GM13976 (cell line): Measurements from ENCODE around the gene INSM1.

Experiments used
- DNase-seq: peaks from one replicate; pipeline ENCODE4 v3.0.0; 2012; ENCODE audit warnings: low spot score
- CTCF ChIP-seq: IDR thresholded peaks from 2 replicates; pipeline ENCODE4 v1.5.1; 2012; ENCODE audit warnings: borderline replicate concordance, mild to moderate bottlenecking; ENCODE audit not compliant: insufficient read depth; ENCODE audit errors: extremely low read depth, missing control alignments, control extremely low read depth
- in situ Hi-C: fragments of 300-500 bp; cut with MboI; formaldehyde crosslinking; loops from one replicate; pipeline ENCODE4 v1.12.0; 2022; ENCODE audit warnings: low sequenced_read_pairs, mixed read lengths, inconsistent platforms; ENCODE audit not compliant: unreplicated experiment

Gene INSM1

GRCh38 chr20:20395903-20396568 is 28.1 kb downstream of the INSM1 start:
- in situ Hi-C loops, result no loop called here
- no peak for TF ChIP-seq CTCF
- DNase-seq, result no peak

DNA sequence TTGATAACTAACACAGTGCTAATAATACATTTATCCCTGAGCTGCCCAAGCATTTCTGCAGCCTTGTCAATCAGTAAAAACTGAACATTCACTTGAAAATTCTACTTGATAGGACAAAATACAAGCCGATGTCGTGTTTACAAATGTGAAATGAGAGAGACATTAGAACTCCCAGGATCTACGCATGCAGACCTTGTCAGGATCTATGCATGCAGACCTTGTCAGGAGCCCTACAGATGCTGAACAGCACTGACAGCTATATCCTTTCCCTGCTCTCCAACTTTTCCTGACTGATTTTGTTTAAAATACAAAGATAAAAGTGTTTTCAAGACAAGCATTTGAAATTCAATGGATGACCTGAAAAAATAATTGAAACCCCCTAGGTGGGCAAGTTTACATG is 28.9 kb downstream of the INSM1 start:
- in situ Hi-C loops, result no loop called here
- DNase-seq, result no peak
- TF ChIP-seq CTCF, result no peak

DNA sequence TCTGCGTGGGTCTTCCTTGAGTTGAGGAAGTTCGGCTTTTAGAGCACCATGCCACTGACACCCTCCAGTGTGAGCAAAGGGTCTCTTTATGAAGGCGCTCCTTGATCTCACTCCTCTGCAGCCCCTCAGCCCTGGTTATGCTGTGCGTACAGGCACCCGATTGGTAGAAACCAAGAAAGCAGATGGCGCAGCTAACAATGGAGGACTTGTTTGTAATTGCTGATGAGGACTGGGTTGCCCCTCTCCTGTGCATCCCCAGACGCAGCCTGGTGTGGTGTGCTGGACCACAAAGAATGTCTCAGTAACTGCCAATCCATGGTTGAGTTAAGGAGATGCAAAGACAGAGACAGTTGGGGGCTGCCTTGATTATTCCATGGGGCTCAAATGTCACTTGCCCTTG is 30.2 kb downstream of the INSM1 start:
- in situ Hi-C loops, result no loop called here
- DNase-seq, result no peak
- no peak for TF ChIP-seq CTCF

- no peak for TF ChIP-seq CTCF
- in situ Hi-C loops, result no loop called here
- DNase-seq, result no peak
These were observed 31.9 kb downstream of the INSM1 start for GRCh38 chr20:20399531-20400500.

- in situ Hi-C loops, result no loop called here
- no peak for TF ChIP-seq CTCF
- no peak for DNase-seq
These were observed 34.1 kb downstream of the INSM1 start for GRCh38 chr20:20401991-20402390.

GRCh38 chr20:20404633-20405032 is 36.7 kb downstream of the INSM1 start:
- no peak for TF ChIP-seq CTCF
- DNase-seq, result no peak
- in situ Hi-C loops, result no loop called here
